Myocyte (in vitro differentiated cells): Measurements from ENCODE around the gene NR1D2. TPM values are rescaled to one million over a fixed set of nuclear protein-coding genes. Genes with fewer than 3 reads are reported as not detected.
"Not testable (repeated sequence)": the region's sequence is repeated elsewhere in the genome, so short reads cannot be mapped to it uniquely, and the experiment has no call there.

ENCODE experiments used
- DNase-seq: peaks from one replicate; pipeline ENCODE4 v3.0.0-alpha.2; 2012; ENCODE audit warnings: low read depth
- polyA plus RNA-seq: library from polyadenylated mRNA; unstranded; fragments of >200 nt; gene quantifications from one replicate; pipeline ENCODE4 v1.2.1, GENCODE V29; 2012; ENCODE audit warnings: missing spikeins
- total RNA-seq: library from RNA; depleted of rRNA; stranded (reverse); fragments of >200 nt; gene quantifications from 2 replicates; pipeline ENCODE4 v1.2.3, GENCODE V29; 2014

The NR1D2 gene
- 15.5 and 21.1 TPM in 2 replicates for total RNA-seq
- 6.4 TPM for polyA plus RNA-seq

DNA sequence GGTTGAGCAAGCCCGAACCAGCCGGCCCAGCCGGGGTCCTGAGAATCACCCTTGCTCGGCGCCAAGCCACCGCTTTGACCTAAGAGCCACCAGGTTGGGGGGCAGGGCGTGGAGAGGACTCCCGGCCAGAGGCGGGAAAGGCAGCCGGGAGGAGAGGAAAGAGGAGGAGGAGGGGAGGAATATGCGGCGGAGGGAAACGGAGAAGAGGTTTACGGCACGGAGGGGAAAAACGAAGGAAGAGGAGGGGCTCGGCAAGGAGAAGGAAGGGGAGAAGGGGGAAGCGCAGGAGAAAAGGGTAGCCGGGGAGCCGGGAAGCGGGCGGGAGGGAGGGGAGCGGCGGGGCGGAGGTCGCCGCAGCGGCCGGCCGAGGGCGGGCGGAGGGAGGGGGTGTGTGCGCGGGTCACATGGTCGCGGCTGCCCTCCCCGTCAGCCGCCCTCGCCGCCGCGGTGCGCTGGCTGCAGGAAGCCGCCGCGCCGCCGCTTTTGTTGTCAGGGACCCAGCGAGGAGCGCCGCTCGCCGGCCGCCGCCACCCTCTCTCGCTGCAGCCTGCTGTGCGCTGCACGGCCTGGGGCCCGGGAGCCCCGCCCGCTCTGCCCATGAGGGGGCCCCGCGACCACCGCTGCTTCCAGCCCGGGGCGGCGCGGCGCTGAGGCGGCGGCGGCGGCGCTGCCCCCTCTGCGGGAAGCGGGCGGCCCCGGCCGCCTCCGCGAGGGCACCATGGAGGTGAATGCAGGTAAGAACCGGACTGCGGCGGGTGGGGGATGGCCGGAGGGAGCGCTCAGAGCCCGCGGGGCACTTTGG is at the start of gene NR1D2:
NR1D2 (plus strand) TSS at position 426 of the 802 bp plus-strand sequence; CDS start at position 719, 293 bp downstream.
- DNase-seq, result peak; percentile 78

DNA sequence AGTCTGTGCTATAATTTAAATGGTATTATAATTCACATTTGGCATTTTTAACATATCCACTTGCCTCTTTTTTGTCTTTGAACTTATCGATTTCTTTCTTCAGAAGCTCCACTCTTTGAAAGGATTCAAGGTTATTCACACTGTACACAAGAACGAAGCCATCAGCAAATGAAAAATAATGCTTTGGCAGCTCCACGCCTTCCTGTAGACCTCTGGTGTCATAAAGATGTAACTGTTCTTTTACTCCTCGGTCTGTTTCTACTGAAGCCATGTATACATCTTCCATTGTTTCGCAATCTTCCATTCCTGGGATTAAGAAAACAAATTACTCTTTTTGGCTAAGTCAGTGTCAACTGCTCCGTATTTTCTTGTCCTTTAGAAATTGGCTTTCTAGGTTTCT is 44.3 kb upstream of the NR1D2 start:
- no peak for DNase-seq

DNA sequence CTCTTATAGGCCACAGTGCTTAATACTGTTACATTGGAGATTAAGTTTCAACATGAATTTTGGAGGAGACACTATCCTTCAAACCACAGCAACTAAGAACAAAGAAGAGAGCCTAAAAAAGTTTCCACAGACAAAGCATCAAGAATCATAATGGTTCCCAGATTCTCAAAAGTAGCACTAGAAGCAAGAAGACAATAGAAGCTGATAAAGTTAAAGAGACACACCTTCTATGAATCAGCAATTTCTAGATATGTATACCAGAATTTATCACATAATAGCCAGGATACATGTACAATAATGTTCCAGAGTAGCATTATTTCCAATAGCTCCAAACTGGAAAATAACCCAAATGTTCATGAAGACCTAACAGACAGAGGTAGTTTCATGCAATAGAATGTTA is 40.5 kb upstream of the NR1D2 start:
- DNase-seq, result no peak

DNA sequence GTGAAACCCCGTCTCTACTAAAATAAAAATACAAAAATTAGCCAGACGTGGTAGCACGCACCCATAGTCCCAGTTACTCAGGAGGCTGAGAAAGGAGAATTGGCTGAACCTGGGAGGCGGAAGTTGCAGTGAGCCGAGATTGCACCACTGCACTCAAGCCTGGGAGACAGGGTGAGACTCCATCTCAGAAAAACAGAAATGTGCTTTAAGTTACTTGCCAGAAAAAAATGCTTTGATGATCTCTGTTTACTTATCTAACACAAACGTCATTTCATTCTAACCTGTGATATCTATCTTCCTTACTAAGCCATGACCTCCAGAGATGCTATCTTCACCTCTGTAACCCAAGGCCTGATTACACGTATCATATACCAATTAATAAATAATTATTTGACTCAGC is 35.7 kb upstream of the NR1D2 start:
- DNase-seq, result no peak

- DNase-seq, result no peak
Observed at GRCh38 chr3:23911397-23911796, 33.7 kb upstream of the NR1D2 start.

DNA sequence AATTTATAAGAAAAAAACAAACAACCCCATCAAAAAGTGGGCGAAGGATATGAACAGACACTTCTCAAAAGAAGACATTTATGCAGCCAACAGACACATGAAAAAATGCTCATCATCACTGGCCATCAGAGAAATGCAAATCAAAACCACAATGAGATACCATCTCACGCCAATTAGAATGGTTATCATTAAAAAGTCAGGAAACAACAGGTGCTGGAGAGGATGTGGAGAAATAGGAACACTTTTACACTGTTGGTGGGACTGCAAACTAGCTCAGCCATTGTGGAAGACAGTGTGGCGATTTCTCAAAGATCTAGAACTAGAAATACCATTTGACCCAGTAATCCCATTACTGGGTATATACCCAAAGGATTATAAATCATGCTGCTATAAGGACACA is 32.8 kb upstream of the NR1D2 start:
- not testable (repeated sequence) for DNase-seq

DNA sequence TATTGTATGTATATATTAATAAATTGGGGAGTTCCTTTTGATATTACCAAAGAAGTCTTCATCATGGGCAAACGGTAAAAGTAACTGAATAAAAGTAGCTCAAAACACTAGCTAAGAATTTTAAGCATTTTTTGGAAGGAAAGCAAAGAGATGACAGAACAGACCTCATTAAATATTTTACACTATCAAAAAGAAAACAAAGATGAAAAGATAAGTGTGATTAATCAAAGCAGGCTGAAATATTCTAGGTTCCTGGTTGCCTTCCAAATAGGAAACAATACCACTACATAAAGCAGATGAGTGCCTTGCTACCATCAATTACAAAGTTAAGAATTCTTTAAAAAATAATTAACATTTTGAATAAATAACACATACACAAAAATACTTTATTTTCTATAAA is 31.9 kb upstream of the NR1D2 start:
- no peak for DNase-seq

DNA sequence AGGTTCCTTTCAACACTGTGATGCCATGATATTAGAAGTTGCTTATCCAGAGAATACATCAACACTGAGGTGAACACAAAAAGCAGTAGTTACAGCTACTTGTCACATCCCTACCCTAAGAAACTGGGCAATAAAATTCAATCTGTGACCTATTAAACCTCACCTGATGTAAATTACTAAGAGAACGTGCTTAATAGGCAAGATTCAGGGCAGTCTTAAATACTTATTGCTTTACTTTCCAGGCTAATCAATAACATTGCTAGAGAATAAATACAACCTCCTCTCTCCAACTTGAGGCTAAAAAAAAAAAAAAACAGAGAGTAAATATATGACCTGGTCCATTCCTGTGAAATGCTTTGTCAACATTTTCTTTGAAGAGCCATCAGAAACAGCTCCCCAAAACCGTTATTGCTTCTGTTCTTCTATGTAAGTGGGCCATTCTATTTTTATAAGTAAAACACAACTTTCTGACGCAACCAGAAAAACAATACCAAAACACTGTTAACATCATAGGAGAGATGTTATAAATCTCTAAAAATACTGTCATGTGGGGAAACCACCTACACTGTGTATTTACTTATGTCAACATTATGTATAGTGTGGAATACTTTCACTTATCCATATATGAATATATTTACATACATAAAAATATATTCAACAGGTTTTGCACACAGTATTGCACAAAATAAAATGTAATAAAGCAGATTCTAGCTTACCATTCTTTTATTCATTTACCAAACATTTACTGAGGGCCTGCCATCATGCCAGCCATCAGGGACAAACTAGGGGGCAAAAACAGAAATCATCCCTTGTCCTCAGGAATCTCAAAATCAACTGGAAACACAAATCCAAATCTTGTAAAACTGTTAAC is 31.0 kb upstream of the NR1D2 start:
- no peak for DNase-seq

DNA sequence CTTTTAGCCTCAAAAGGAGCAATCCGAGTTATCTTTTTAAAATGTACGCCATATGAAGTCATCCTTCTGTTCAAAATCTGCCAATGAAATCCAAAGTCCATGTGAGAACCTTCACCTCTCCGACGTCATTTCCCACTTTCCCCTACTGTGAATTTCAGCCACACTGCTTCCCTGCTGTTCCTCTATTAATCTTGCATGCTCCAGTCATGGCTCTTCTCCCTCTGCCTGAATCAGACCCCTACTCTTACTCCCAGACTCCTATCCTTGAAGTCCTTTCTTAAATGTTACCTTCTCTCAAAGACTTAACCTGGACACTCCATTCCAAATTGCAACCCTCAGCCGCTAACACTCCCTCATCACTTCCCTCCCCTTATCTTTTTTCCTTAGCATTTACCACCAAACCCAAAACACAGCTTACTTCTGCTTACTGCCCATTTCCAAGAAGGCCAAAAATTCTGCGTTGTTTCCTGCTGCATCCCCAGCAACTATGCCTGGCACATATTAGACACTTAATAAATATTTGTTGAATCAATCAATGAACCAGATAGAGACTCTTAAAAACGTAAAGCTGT is 29.5 kb upstream of the NR1D2 start:
- DNase-seq, result no peak

- no peak for DNase-seq
Observed at GRCh38 chr3:23916152-23916885, 28.8 kb upstream of the NR1D2 start.

DNA sequence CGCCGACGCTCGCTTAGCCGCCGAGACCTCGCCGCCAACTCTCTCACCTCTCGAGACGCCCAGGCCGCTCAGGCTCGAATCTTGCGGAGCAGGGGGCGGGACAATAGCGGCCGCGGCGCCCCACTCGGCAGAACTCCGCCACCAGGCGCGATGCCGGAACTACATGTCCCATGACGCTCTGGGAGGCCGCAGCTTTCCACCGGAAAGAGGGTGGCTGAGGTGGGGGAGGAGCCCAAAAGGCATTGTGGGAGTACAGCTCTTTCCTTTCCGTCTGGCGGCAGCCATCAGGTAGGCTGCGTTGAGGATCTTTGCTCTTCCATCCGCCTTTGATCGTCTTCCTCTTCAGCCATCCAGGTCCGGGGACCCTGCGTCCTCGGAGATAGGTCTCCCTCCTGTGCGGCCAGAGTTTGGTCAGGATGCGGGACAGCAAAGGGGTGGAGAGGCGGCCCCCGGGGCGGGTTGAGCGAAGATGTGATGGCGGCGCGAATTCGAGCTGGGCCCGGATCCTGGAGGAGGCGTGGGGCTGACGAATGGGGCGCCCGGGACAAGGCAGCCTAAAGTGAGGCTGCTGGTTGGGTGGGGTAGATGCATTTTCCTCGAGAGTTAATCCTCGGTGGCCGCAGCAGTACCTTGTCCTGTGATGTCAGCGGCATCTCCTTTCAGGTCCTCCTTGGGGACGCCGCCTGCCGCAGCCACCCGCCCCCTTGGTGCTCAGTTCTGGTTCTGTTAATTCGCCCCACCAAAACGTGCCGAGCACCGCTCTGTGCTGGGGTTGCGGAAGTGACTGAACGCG is 28.0 kb upstream of the NR1D2 start, which contains the start of the genes NKIRAS1 and RPL15:
NKIRAS1 (minus strand) TSS at position 105 of the 793 bp plus-strand sequence. CDS start 6,086 bp downstream, outside the sequence.
RPL15 (plus strand) TSS at position 247 of the 793 bp plus-strand sequence. CDS start 728 bp downstream, outside the sequence.
- peak; percentile 98 for DNase-seq

GRCh38 chr3:23917679-23918303 is 27.3 kb upstream of the NR1D2 start:
- peak; percentile 60 for DNase-seq

DNA sequence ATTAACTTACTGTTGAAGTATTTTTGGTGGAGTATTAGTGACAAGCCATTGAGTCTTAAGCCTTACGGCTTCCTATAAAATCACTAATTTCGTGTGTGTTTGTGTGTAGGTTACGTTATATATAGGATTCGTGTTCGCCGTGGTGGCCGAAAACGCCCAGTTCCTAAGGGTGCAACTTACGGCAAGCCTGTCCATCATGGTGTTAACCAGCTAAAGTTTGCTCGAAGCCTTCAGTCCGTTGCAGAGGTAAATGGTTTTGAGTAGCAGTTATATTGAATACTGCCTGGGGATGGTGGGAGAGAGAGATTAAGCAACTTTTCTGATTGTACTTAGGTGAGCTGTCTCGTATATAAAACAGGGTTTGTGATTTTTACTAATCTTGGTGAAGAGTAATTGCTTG is 26.8 kb upstream of the NR1D2 start:
- DNase-seq, result not testable (repeated sequence)

DNA sequence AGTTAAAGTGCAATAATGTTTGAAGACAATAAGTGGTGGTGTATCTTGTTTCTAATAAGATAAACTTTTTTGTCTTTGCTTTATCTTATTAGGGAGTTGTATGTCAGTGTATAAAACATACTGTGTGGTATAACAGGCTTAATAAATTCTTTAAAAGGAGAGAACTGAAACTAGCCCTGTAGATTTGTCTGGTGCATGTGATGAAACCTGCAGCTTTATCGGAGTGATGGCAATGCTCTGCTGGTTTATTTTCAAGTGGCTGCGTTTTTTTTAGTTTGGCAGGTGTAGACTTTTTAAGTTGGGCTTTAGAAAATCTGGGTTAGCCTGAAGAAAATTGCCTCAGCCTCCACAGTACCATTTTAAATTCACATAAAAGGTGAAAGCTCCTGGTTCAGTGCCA is 25.5 kb upstream of the NR1D2 start:
- no peak for DNase-seq

DNA sequence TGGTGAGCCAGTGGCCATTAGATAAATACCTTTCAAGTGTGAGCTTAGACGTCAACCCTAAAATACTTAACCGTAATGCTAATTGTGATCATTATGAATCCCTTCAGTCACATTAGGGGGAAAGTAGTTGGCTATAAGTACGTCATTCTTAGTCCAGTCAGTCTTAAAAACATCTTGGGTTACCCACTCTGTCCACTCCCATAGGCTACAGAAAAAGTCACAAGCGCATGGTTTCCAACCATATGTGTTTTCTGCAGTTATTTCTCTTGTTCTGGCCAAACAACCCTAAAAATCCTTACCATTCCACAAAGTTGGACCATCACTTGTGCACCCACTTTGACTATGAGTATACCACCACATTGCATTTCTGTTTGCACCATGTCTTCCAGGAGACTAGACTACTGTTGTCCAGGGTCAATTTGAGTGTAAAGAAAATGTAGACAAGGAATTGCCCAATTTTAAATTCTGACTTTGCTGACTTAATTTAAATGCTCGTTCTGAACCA is 24.9 kb upstream of the NR1D2 start:
- DNase-seq, result no peak

GRCh38 chr3:23921052-23921511 is 24.0 kb upstream of the NR1D2 start:
- no peak for DNase-seq

DNA sequence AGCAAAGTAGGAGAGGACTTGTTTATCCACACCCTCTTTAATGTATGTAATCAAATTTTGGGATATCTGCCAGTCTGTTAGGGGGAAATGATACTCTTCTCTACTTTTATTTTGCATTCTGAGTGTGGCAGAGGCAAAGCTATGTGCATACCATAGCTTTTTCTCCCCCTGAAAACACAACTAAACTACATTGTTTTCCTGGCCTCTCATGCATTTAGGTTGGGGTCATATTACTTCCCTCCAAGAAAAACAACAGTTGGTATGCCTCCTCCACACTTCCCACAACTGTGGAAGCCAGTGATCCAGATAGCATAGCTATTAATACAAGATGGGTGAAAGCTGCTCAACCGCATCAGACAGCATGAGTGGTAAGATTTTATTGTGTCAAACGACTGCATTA is 21.3 kb upstream of the NR1D2 start:
- peak; percentile 81 for DNase-seq

GRCh38 chr3:23926246-23926645 is 18.8 kb upstream of the NR1D2 start:
- no peak for DNase-seq

- no peak for DNase-seq
Observed at GRCh38 chr3:23926736-23927135, 18.4 kb upstream of the NR1D2 start.
